AG04450 (cell line): ENCODE results near the gene TXNL1. TPM values are rescaled to one million over a fixed set of nuclear protein-coding genes. Genes with fewer than 3 reads are reported as not detected.
A peak's percentile ranks its signal among the peaks of the same experiment; 100 is the strongest.

Experiments used
- CTCF ChIA-PET: fragments of 300-600, 350-600 bp; formaldehyde crosslinking; extraction: SDS; loops from one replicate; lab custom pipeline; 2022; ENCODE audit warnings: antibody characterized with exemption, inconsistent platforms; lab: Charles Lee
- POLR2A ChIA-PET: fragments of 350-600 bp; formaldehyde crosslinking; extraction: SDS; loops from one replicate; lab custom pipeline; 2021; ENCODE audit warnings: antibody characterized with exemption, inconsistent platforms; lab: Yijun Ruan, JAX
- DNase-seq: peaks from one replicate; pipeline ENCODE4 v3.0.0-alpha.2; 2011; ENCODE audit warnings: low read depth, low spot score
- H3K27ac ChIP-seq: one replicate; pipeline ENCODE4 v1.5.1; 2012; ENCODE audit warnings: low read depth, low read length, control low read depth
- H3K27me3 ChIP-seq: one replicate; pipeline ENCODE4 v1.6.0; 2012; ENCODE audit warnings: low read length; ENCODE audit not compliant: control insufficient read depth, insufficient read depth
- H3K4me3 ChIP-seq: 2 replicates; pipeline ENCODE4 v1.5.1; 2011; ENCODE audit warnings: mild to moderate bottlenecking, low read depth, low read length, control low read depth
- H3K9me3 ChIP-seq: 2 replicates; pipeline ENCODE4 v1.5.1; 2012; ENCODE audit warnings: low read length; ENCODE audit not compliant: control insufficient read depth, insufficient read depth
- polyA plus RNA-seq: library from polyadenylated mRNA; depleted of rRNA; stranded (reverse); fragments of >200 nt; gene quantifications from 2 replicates; pipeline ENCODE4 v1.2.3, GENCODE V29; 2011
- TF ChIP-seq, protein P1 (sequence below): IDR thresholded peaks from 2 replicates; pipeline ENCODE4 v1.5.1; 2011; ENCODE audit warnings: low read depth, low read length, control low read depth, inconsistent platforms

The TXNL1 gene
- polyA plus RNA-seq, 1 experiment = 133 TPM

DNA sequence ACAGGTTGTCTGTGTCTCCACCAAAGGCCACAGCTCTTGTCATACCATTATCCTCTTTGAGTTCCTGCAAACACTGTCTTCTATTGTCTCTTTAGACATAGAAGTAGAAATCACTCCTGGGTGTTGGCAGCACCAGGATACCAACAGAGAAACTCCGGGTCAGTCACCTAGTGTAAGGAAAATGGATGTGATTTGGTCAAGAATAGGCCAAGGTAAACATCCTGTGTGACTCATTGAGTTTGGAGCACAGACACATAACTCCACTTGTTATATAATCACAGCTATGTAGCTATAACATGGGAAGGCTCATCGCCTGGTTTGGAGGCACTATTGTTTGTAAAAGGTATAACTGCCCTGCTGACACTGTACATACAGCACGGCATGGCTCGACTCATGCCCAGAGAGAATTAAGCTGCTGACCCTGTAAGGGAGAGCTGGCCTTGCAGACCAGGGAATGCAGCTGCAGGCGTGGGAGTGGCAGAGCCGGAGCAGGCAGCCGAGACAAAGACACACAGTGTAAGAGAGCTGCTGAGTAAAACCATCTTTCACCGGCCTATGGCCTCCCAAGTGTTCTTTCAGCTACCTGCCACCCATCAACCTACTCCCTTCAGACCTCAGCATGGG lies 3.4 kb upstream of the TXNL1 start:
- ChIA-PET CTCF (no interaction called here), POLR2A (interaction anchor here (0.6 kb wide), 1 partner anchor 1813 kb away, joined by 3 read pairs; no protein-coding TSS in a partner anchor)
- TF ChIP-seq, protein P1, sequence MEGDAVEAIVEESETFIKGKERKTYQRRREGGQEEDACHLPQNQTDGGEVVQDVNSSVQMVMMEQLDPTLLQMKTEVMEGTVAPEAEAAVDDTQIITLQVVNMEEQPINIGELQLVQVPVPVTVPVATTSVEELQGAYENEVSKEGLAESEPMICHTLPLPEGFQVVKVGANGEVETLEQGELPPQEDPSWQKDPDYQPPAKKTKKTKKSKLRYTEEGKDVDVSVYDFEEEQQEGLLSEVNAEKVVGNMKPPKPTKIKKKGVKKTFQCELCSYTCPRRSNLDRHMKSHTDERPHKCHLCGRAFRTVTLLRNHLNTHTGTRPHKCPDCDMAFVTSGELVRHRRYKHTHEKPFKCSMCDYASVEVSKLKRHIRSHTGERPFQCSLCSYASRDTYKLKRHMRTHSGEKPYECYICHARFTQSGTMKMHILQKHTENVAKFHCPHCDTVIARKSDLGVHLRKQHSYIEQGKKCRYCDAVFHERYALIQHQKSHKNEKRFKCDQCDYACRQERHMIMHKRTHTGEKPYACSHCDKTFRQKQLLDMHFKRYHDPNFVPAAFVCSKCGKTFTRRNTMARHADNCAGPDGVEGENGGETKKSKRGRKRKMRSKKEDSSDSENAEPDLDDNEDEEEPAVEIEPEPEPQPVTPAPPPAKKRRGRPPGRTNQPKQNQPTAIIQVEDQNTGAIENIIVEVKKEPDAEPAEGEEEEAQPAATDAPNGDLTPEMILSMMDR = no peak
- H3K4me3 ChIP-seq = no peak overlapping the region
- H3K27ac ChIP-seq = no peak overlapping the region
- H3K9me3 ChIP-seq = no peaks in the 10 kb centered on the region
- no peaks in the 10 kb centered on the region for H3K27me3 ChIP-seq
- DNase-seq = no peak

DNA sequence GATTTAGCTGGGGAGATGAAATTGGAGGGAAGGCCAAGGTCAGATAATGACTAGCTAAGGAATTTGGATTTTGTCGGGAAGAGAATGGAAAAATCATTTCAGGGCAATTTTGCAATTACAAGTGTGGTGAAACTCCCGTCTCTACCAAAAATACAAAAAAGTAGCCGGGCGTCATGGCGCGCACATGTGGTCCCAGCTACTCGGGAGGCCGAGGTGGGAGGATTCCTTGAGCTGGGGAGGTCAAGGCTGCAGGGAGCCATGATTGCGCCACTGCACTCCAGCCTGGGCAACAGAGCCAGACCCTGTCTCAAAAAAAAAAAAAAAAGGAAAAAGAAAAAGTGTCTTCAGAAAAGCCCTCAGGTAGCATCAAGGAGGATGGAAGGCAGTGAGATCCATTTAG lies 1.2 kb upstream of the TXNL1 start:
- H3K27ac ChIP-seq = no peak overlapping the region
- no peaks in the 10 kb centered on the region for H3K9me3 ChIP-seq
- H3K4me3 ChIP-seq = no peak overlapping the region
- DNase-seq = no peak
- no peaks in the 10 kb centered on the region for H3K27me3 ChIP-seq
- ChIA-PET CTCF (interaction anchor here (1.5 kb wide), 1 partner anchor 12 kb away, joined by 3 read pairs; the partner anchor contains the start of gene WDR7), POLR2A (no interaction called here)
- TF ChIP-seq, protein P1 = no peak

DNA sequence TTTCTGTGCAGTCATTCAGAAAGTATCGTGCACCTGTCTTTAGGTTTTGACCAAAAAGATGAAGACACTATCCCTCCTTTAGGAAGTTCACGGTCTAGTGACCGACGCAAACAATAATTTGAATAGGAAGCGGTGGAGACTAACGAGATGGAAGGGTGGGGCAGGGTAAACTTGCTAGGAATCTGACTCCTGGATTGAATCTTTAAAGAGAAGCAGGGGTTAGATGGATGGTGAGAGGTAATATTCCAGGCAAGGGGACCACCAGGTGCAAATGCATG lies 651 bp upstream of the TXNL1 start:
- H3K9me3 ChIP-seq = no peaks in the 10 kb centered on the region
- TF ChIP-seq, protein P1 = no peak
- CTCF ChIA-PET = no interaction called here
- no peaks in the 10 kb centered on the region for H3K27me3 ChIP-seq
- H3K27ac ChIP-seq = peak overlapping the region; percentile 90
- peak overlapping the region; percentile 61 for H3K4me3 ChIP-seq
- POLR2A ChIA-PET = no interaction called here
- no peak for DNase-seq

DNA sequence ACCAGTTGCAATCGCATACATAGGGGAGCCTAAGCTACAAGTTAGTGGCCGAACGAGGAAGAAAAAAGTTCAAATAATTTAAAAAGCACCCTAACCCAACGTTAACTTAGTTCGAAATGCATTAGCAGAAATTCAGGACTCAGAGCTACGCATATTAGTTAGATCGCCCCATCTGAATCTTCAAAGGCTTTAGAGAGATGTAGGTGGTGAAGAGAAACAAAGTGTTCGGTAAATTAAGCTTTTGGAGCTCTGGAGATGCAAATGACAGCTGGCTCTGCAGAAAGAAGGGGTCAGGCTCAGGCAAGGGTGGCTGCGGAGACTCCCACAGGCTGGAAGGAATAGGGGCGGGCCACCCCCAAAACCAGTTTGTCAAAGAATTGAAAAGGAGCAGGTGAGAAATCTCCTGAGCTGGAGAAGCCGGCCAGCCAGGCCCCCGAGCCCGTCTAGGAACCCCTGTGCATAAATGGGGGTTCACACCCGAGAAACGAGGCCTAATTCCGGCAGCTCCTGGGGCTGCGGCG lies 621 bp downstream of the TXNL1 start:
- CTCF ChIA-PET = no interaction called here

DNA sequence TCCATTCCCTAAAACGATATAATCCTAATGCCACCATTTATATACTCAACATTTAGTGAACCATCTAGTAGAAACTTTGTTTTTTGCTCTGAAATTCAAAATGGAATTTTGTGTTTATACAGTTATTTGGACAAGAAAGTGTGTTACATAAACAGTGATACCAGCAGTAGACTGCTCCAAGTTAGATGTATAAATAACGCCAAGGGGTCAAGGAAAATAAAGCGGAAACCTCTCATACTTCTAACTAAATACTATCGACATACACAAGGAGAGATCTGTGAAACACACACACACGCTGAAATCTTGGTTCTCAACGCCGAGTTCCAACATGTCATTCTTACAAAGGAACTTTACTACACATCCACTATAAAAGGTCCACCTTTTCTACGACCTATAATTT lies 1.2 kb downstream of the TXNL1 start:
- Histone ChIP-seq H3K27ac (no peak overlapping the region), H3K4me3 (peak overlapping the region; percentile 89), H3K27me3 (no peaks in the 10 kb centered on the region), H3K9me3 (no peaks in the 10 kb centered on the region)
- TF ChIP-seq, protein P1 = no peak
- ChIA-PET POLR2A (interaction anchor here (0.6 kb wide), 1 partner anchor 998 kb away, joined by 3 read pairs; no protein-coding TSS in a partner anchor), CTCF (no interaction called here)
- DNase-seq = no peak

More for the DNA sequence above, 621 bp downstream of the TXNL1 start:
- TF ChIP-seq, protein P1 = no peak
- no peaks in the 10 kb centered on the region for H3K9me3 ChIP-seq
- no peaks in the 10 kb centered on the region for H3K27me3 ChIP-seq
- DNase-seq = no peak
- POLR2A ChIA-PET = interaction anchor here (0.6 to 1.1 kb wide), 4 partner anchors 26 to 1048 kb away, joined by 3 to 4 read pairs (median 3); no protein-coding TSS in a partner anchor
- peak overlapping the region; percentile 89 for H3K4me3 ChIP-seq
- peak overlapping the region; percentile 90 for H3K27ac ChIP-seq
